KMS-11 (cell line): Measurements from ENCODE around the gene LYZL6.

Source experiments
- H2AFZ ChIP-seq: fragments of 200-600 bp; sonication (generic); 2 replicates; pipeline ENCODE4 v1.6.1; 2016; ENCODE audit warnings: antibody characterized with exemption, mixed run types, low read depth
- H3K27ac ChIP-seq: fragments of 200-600 bp; sonication (generic); 2 replicates; pipeline ENCODE4 v1.6.1; 2016; ENCODE audit warnings: mild to moderate bottlenecking, mixed run types
- H3K27me3 ChIP-seq: fragments of 200-600 bp; sonication (generic); 2 replicates; pipeline ENCODE4 v1.6.1; 2017; ENCODE audit warnings: mild to moderate bottlenecking, low read depth, mixed run types, moderate library complexity; ENCODE audit not compliant: insufficient read depth
- H3K36me3 ChIP-seq: fragments of 200-600 bp; sonication (generic); 2 replicates; pipeline ENCODE4 v1.6.1; 2017; ENCODE audit warnings: mild to moderate bottlenecking, mixed run types; ENCODE audit not compliant: insufficient read depth
- H3K4me1 ChIP-seq: fragments of 200-600 bp; sonication (generic); 2 replicates; pipeline ENCODE4 v1.6.1; 2016; ENCODE audit warnings: mild to moderate bottlenecking, low read depth, mixed run types; ENCODE audit not compliant: poor library complexity, severe bottlenecking
- H3K4me2 ChIP-seq: fragments of 200-600 bp; sonication (generic); 2 replicates; pipeline ENCODE4 v1.7.0; 2016; ENCODE audit warnings: mild to moderate bottlenecking, mixed run types
- H3K4me3 ChIP-seq: fragments of 200-600 bp; sonication (generic); IDR thresholded peaks from 2 replicates; pipeline ENCODE4 v1.6.1; 2017; ENCODE audit warnings: low read depth, low read length, mixed read lengths; ENCODE audit not compliant: insufficient read depth
- H3K79me2 ChIP-seq: fragments of 200-600 bp; sonication (generic); 2 replicates; pipeline ENCODE4 v1.6.1; 2016; ENCODE audit warnings: low read depth, mixed run types; ENCODE audit not compliant: insufficient read depth
- H3K9ac ChIP-seq: fragments of 200-600 bp; sonication (generic); 2 replicates; pipeline ENCODE4 v1.6.1; 2016; ENCODE audit warnings: mild to moderate bottlenecking, mixed run types
- H4K20me1 ChIP-seq: fragments of 200-600 bp; sonication (generic); 2 replicates; pipeline ENCODE4 v1.6.1; 2016; ENCODE audit warnings: mild to moderate bottlenecking, mixed run types; ENCODE audit not compliant: insufficient read depth
- CTCF ChIP-seq: fragments of 200-600 bp; sonication (generic); conservative IDR thresholded peaks from 2 replicates; pipeline ENCODE4 v1.6.1; 2017; ENCODE audit warnings: low read depth, mild to moderate bottlenecking, antibody characterized with exemption, low read length, moderate library complexity, mixed read lengths

Gene LYZL6

GRCh38 chr17:35923609-35924114 is 19.9 kb downstream of the LYZL6 start:
- H3K4me2 ChIP-seq: no peak overlapping the region
- H3K79me2 ChIP-seq: no peaks in the 10 kb centered on the region
- no peaks in the 10 kb centered on the region for H3K4me1 ChIP-seq
- no peak overlapping the region for H3K9ac ChIP-seq
- TF ChIP-seq CTCF: no peak
- H3K27ac ChIP-seq: no peak overlapping the region
- H2AFZ ChIP-seq: no peak overlapping the region
- no peak overlapping the region for H3K4me3 ChIP-seq
- H3K36me3 ChIP-seq: no peaks in the 10 kb centered on the region
- no peaks in the 10 kb centered on the region for H4K20me1 ChIP-seq
- H3K27me3 ChIP-seq: no peaks in the 10 kb centered on the region

DNA sequence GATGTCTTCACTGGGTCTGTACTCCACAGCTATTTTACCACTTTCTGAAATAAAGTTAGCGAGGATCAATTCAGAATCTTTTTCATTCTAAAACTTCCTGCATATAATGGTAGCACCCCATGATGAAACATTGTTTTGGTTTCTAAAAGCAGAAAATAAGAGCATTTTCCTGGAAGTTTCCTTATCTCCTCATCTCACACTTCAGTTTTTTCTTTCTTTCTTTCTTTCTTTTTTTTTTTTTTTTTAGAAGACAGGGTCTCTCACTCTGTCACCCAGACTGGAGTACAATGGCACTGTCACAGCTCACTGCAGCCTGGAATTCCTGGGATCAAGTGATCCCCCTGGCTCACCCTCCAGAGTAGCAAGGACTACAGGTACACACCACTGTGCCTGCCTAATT is 23.3 kb downstream of the LYZL6 start:
- Histone ChIP-seq H3K36me3 (no peaks in the 10 kb centered on the region), H3K4me3 (no peak overlapping the region), H3K27ac (no peak overlapping the region), H3K79me2 (no peaks in the 10 kb centered on the region), H3K27me3 (no peaks in the 10 kb centered on the region), H3K9ac (no peak overlapping the region), H4K20me1 (no peaks in the 10 kb centered on the region), H2AFZ (no peak overlapping the region), H3K4me2 (no peak overlapping the region), H3K4me1 (no peaks in the 10 kb centered on the region)
- no peak for TF ChIP-seq CTCF

- H3K9ac ChIP-seq: no peak overlapping the region
- no peak for TF ChIP-seq CTCF
- H3K36me3 ChIP-seq: no peaks in the 10 kb centered on the region
- H3K27ac ChIP-seq: no peak overlapping the region
- no peak overlapping the region for H3K4me2 ChIP-seq
- no peaks in the 10 kb centered on the region for H4K20me1 ChIP-seq
- no peaks in the 10 kb centered on the region for H3K27me3 ChIP-seq
- H2AFZ ChIP-seq: no peak overlapping the region
- no peak overlapping the region for H3K4me3 ChIP-seq
- H3K4me1 ChIP-seq: no peaks in the 10 kb centered on the region
- H3K79me2 ChIP-seq: no peaks in the 10 kb centered on the region
Observed at GRCh38 chr17:35918665-35919064, 24.8 kb downstream of the LYZL6 start.

DNA sequence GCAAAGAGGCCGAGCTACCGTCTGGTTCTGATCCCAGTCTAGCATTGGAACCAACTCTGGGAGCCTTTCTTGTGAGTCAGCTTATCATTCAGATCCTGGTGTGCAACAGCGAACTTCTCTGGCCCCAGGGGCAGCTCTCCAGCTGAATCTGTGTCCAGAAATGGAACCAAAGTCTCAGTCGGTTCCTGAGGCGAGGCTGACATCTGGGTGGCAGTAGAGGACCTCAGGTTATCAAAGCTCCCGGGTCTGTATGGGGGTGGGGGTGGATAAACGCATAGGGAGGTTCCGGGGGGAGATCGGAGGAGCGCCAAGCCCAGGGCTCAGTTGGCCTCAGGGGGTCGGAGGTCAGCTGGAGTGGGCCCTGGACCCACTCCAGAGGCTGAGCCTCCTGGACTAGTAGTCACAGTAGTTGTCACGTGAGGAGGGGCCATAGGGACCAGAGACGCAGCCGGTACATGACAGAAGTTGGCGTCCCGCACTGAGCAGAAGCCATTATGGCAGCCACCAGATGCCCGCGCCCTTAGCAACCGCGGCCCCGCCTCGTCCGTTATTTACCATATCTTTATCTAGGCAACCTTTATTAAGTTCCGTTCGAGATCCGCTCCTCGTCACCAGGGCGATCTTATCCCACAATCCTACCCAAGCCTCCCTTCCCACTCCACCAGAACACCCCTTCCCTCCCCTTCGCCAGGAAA is 25.8 kb downstream of the LYZL6 start:
- no peaks in the 10 kb centered on the region for H3K36me3 ChIP-seq
- no peaks in the 10 kb centered on the region for H4K20me1 ChIP-seq
- no peak overlapping the region for H3K4me2 ChIP-seq
- H3K27ac ChIP-seq: no peak overlapping the region
- H3K4me1 ChIP-seq: no peaks in the 10 kb centered on the region
- H3K79me2 ChIP-seq: no peaks in the 10 kb centered on the region
- no peak overlapping the region for H3K9ac ChIP-seq
- H3K4me3 ChIP-seq: no peak overlapping the region
- no peaks in the 10 kb centered on the region for H3K27me3 ChIP-seq
- no peak overlapping the region for H2AFZ ChIP-seq
- no peak for TF ChIP-seq CTCF
